HepG2 (cell line): ENCODE measurements around the gene CHST2. TPM values are rescaled to one million over a fixed set of nuclear protein-coding genes. Genes with fewer than 3 reads are reported as not detected.
"Not testable (repeated sequence)": the region's sequence is repeated elsewhere in the genome, so short reads cannot be mapped to it uniquely, and the experiment has no call there.

Experiments used
- ATAC-seq: fragments of 200-7000 bp; cut with Tn5 transposase; 3 replicates; pipeline ENCODE4 v1.9.1; 2020; ENCODE audit warnings: mild to moderate bottlenecking, moderate library complexity
- BruUV-seq: library from RNA; stranded (reverse); fragments of 400-500 nt; replicated peaks from 2 replicates; lab custom pipeline; 2021; lab: Mats Ljungman, UMichigan
- CTCF ChIA-PET: fragments of 300-600 bp; formaldehyde crosslinking; extraction: SDS; loops from one replicate; lab custom pipeline; 2021; ENCODE audit warnings: low total read pairs, inconsistent platforms, low intra/inter-chr PET ratio; lab: Yijun Ruan, JAX
- POLR2A ChIA-PET: fragments of 350-600 bp; sonication (Branson Sonifier 250); formaldehyde crosslinking; loops from one replicate; lab custom pipeline; 2020; ENCODE audit warnings: antibody characterized with exemption, inconsistent platforms; lab: Yijun Ruan, JAX
- DNase-seq: peaks from one replicate; pipeline ENCODE4 v3.0.0-alpha.2; 2015; ENCODE audit warnings: low spot score
- FAIRE-seq: peaks from 3 replicates; lab custom pipeline; 2011; peaks lifted over from hg19 to GRCh38; lab: Jason Lieb, UNC
- H2AFZ ChIP-seq: one replicate; pipeline ENCODE4 v1.6.1; 2011; ENCODE audit warnings: low read length, inconsistent platforms
- H3K27ac ChIP-seq: fragments of 300-600 bp; 3 replicates; pipeline ENCODE4 v1.8.0; 2011; ENCODE audit warnings: mixed run types, mild to moderate bottlenecking, mixed read lengths, low read length, inconsistent platforms; ENCODE audit not compliant: insufficient read depth; ENCODE audit errors: extremely low read length
- H3K27me3 ChIP-seq, 2 experiments: fragments of 200-600 bp in 1 of 2; 2 replicates in 1 of 2; 3 replicates in 1 of 2; pipeline versions ENCODE4 v1.6.0 to v1.8.0; 2011; ENCODE audit warnings: low read length in 2 of 2, mild to moderate bottlenecking in 2 of 2, moderate library complexity in 2 of 2, inconsistent platforms in 1 of 2; ENCODE audit not compliant: insufficient read depth in 2 of 2, control insufficient read depth in 1 of 2
- H3K36me3 ChIP-seq, 2 experiments: fragments of 200-600 bp in 1 of 2; replicated peaks in 1 of 2; 2 replicates in 1 of 2; 3 replicates in 1 of 2; pipeline versions ENCODE4 v1.5.1 to v1.8.0; 2011; ENCODE audit warnings: low read length in 2 of 2, inconsistent platforms in 1 of 2; ENCODE audit not compliant: insufficient read depth in 2 of 2, control insufficient read depth in 1 of 2
- H3K4me1 ChIP-seq: 2 replicates; pipeline ENCODE4 v1.5.1; 2012; ENCODE audit warnings: low read length, inconsistent platforms; ENCODE audit not compliant: insufficient read depth
- H3K4me2 ChIP-seq: 2 replicates; pipeline ENCODE4 v1.6.0; 2011; ENCODE audit warnings: low read depth, low read length, inconsistent platforms
- H3K4me3 ChIP-seq, 3 experiments: fragments of 200-600 bp in 1 of 3; sonication (generic), shearing (Covaris generic) in 1 of 3; replicated peaks in 1 of 3; 2 replicates each; pipeline ENCODE4 v1.5.1; 2011 to 2016; ENCODE audit warnings: low read length in 3 of 3, inconsistent platforms in 2 of 3, low read depth in 2 of 3, mild to moderate bottlenecking in 2 of 3, control low read depth in 1 of 3, mixed read lengths in 1 of 3; ENCODE audit not compliant: insufficient read depth in 1 of 3
- H3K79me2 ChIP-seq: one replicate; pipeline ENCODE4 v1.6.1; 2011; ENCODE audit warnings: low read length, inconsistent platforms; ENCODE audit not compliant: insufficient read depth
- H3K9ac ChIP-seq: 2 replicates; pipeline ENCODE4 v1.6.0; 2011; ENCODE audit warnings: mild to moderate bottlenecking, low read depth, low read length, inconsistent platforms; ENCODE audit not compliant: insufficient read depth
- H3K9me3 ChIP-seq: 2 replicates; pipeline ENCODE4 v1.5.1; 2012; ENCODE audit warnings: mild to moderate bottlenecking, low read length
- H4K20me1 ChIP-seq: 2 replicates; pipeline ENCODE4 v1.6.0; 2011; ENCODE audit warnings: inconsistent platforms, mild to moderate bottlenecking, low read length, moderate library complexity; ENCODE audit not compliant: insufficient read depth
- FOXP4 ChIP-seq: sonication (generic); formaldehyde crosslinking; IDR thresholded peaks from 2 replicates; pipeline ENCODE4 v1.4.0; 2020; ENCODE audit warnings: missing genetic modification reagents
- HOXA7 ChIP-seq: sonication (generic); formaldehyde crosslinking; IDR thresholded peaks from 2 replicates; pipeline ENCODE4 v1.8.1; 2022; ENCODE audit warnings: mild to moderate bottlenecking, missing genetic modification reagents, moderate library complexity
- IKZF4 ChIP-seq: sonication (generic); formaldehyde crosslinking; IDR thresholded peaks from 2 replicates; pipeline ENCODE4 v1.5.1; 2020; ENCODE audit warnings: borderline replicate concordance, mild to moderate bottlenecking, low read depth, missing genetic modification reagents; ENCODE audit errors: not compliant biosample characterization
- PAX8 ChIP-seq: sonication (generic); formaldehyde crosslinking; IDR thresholded peaks from 2 replicates; pipeline ENCODE4 v1.8.0; 2022; ENCODE audit warnings: mild to moderate bottlenecking, missing genetic modification reagents, borderline replicate concordance
- RCOR2 ChIP-seq: IDR thresholded peaks from 2 replicates; pipeline ENCODE4 v1.6.1; 2016; ENCODE audit warnings: missing biosample characterization, missing genetic modification reagents
- ZBTB42 ChIP-seq: sonication (generic); formaldehyde crosslinking; IDR thresholded peaks from 2 replicates; pipeline ENCODE4 v1.5.0; 2020; ENCODE audit warnings: mild to moderate bottlenecking, missing genetic modification reagents
- ZNF124 ChIP-seq: sonication (generic); formaldehyde crosslinking; IDR thresholded peaks from 2 replicates; pipeline ENCODE4 v1.4.0; 2020; ENCODE audit warnings: missing genetic modification reagents
- ZNF414 ChIP-seq: sonication (generic); formaldehyde crosslinking; IDR thresholded peaks from 2 replicates; pipeline ENCODE4 v1.5.0; 2020; ENCODE audit warnings: missing genetic modification reagents
- ZNF563 ChIP-seq: sonication (generic); formaldehyde crosslinking; IDR thresholded peaks from 2 replicates; pipeline ENCODE4 v1.8.0; 2022; ENCODE audit warnings: mild to moderate bottlenecking, moderate library complexity, missing genetic modification reagents
- WGBS: methylation state at CpG from one replicate; pipeline ENCODE4 v1.1.6; 2017; ENCODE audit warnings: low lambda C conversion rate; 5-methylcytosine and 5-hydroxymethylcytosine counted together
- in situ Hi-C: cut with HindIII; loops from 2 replicates; pipeline ENCODE4 v1.10.0; 2017; ENCODE audit warnings: low pct_unique_long_range_greater_than_20kb; ENCODE audit not compliant: extremely low pct_ligation_motif_present
- intact Hi-C: fragments of 100-400 bp; cut with micrococcal nuclease; formaldehyde crosslinking; loops from one replicate; pipeline ENCODE4 v1.10.0; 2022; ENCODE audit not compliant: unreplicated experiment
- polyA plus RNA-seq, 8 experiments: library from polyadenylated mRNA; depleted of rRNA in 3 of 8; stranded (reverse) in 7 of 8; unstranded in 1 of 8; fragments of >200 nt; fragmentation: Illumina TruSeq in 4 of 8; extraction: Trizol in 4 of 8; gene quantifications; 2 replicates each; pipeline versions ENCODE4 v1.2.1 to v1.2.3, GENCODE V29; 2011 to 2016; ENCODE audit warnings: low read depth in 4 of 8, missing spikeins in 1 of 8, mixed read lengths in 1 of 8; ENCODE audit not compliant: insufficient read depth in 1 of 8
- total RNA-seq, 5 experiments: library from RNA; depleted of rRNA; stranded (reverse); fragments of >200 nt; fragmentation: Illumina TruSeq; extraction: Trizol; gene quantifications; 2 replicates each; pipeline ENCODE4 v1.2.3, GENCODE V29; 2016; ENCODE audit warnings: low read depth in 1 of 5

Gene CHST2
- total and polyA plus RNA-seq, 2 of the 13 experiments (the other 11 are each of a cell fraction or from before 2014, with no cell fraction given), result not detected

GRCh38 chr3:143073541-143073940 lies 46.0 kb upstream of the CHST2 start:
- WGBS, result 64% methylated on average over 15 of the region's 15 CpGs
- intact Hi-C loops, result loop anchor here (10.0 kb wide), 1 partner anchor 571 kb away; no protein-coding TSS in a partner anchor

GRCh38 chr3:143073983-143074382 lies 45.6 kb upstream of the CHST2 start:
- H4K20me1 ChIP-seq, POLR2A ChIA-PET, in situ Hi-C loops, H2AFZ ChIP-seq, H3K27me3 ChIP-seq, DNase-seq, H3K79me2 ChIP-seq, H3K36me3 ChIP-seq, FAIRE-seq, ATAC-seq, H3K4me3 ChIP-seq, CTCF ChIA-PET, H3K4me2 ChIP-seq, H3K27ac ChIP-seq, BruUV-seq, H3K9ac ChIP-seq, H3K9me3 ChIP-seq: not testable (repeated sequence)
- peaks cover 10% of the 10 kb centered on the region for H3K4me1 ChIP-seq
- 46% methylated on average over 4 of the region's 5 CpGs for WGBS
- intact Hi-C loops, result loop anchor here (10.0 kb wide), 1 partner anchor 571 kb away; no protein-coding TSS in a partner anchor

More at GRCh38 chr3:143073541-143073940, 46.0 kb upstream of the CHST2 start:
- H3K79me2 ChIP-seq, H3K9ac ChIP-seq, BruUV-seq, H3K27ac ChIP-seq, H3K36me3 ChIP-seq, in situ Hi-C loops, DNase-seq, H4K20me1 ChIP-seq, ATAC-seq, H3K4me2 ChIP-seq, H2AFZ ChIP-seq, H3K4me3 ChIP-seq, H3K27me3 ChIP-seq, FAIRE-seq, H3K9me3 ChIP-seq, POLR2A ChIA-PET, CTCF ChIA-PET: not testable (repeated sequence)
- peaks cover 10% of the 10 kb centered on the region for H3K4me1 ChIP-seq

- DNase-seq, result no peak
- intact Hi-C loops (loop anchor here (10.0 kb wide), 1 partner anchor 566 kb away; no protein-coding TSS in a partner anchor), in situ Hi-C loops (no loop called here)
- 18% methylated on average over 4 of the region's 4 CpGs for WGBS
- H3K4me1 ChIP-seq, result no peaks in the 10 kb centered on the region
- H3K27ac ChIP-seq, result no peak overlapping the region
- FAIRE-seq, result no peak
- no peaks in the 10 kb centered on the region for H3K36me3 ChIP-seq
- H3K9me3 ChIP-seq, result no peaks in the 10 kb centered on the region
- ATAC-seq, result peak; percentile 44
- H3K79me2 ChIP-seq, result no peaks in the 10 kb centered on the region
- BruUV-seq, result no TSS peak
- H2AFZ ChIP-seq, result no peak overlapping the region
- H3K9ac ChIP-seq, result no peak overlapping the region
- H3K4me3 ChIP-seq, result no peak overlapping the region
- ChIA-PET CTCF (no interaction called here), POLR2A (no interaction called here)
- H3K4me2 ChIP-seq, result no peak overlapping the region
- H4K20me1 ChIP-seq, result no peaks in the 10 kb centered on the region
- peaks cover 2 to 6% of the 10 kb centered on the region in 2 experiments; a peak in 2 of 5 replicates for H3K27me3 ChIP-seq
- TF ChIP-seq FOXP4 (CRISPR knock-in tag) (no peak), IKZF4 (no peak), ZNF414 (no peak), ZBTB42 (CRISPR knock-in tag) (no peak), ZNF563 (no peak), PAX8 (CRISPR knock-in tag) (no peak), HOXA7 (no peak), ZNF124 (CRISPR knock-in tag) (no peak), RCOR2 (CRISPR knock-in tag) (no peak)
Measured at GRCh38 chr3:143078883-143079282, 40.7 kb upstream of the CHST2 start.
